T-helper 2 cell treated with Interferon-gamma antibody and Interleukin-4, amounts not matched to agents 5 μg/mL and 100 μg/mL, for 36 hours (primary cell): ENCODE measurements around the gene CNOT4.

Experiments used
- DNase-seq: peaks from one replicate; pipeline ENCODE4 v3.0.0; 2021; ENCODE audit warnings: low spot score
- H3K27ac Mint-ChIP-seq: one replicate; pipeline ENCODE4 v1.8.0; 2021; ENCODE audit warnings: mild to moderate bottlenecking, mixed read lengths
- H3K27me3 Mint-ChIP-seq: one replicate; pipeline ENCODE4 v1.8.0; 2021; ENCODE audit warnings: low read depth, mixed read lengths
- H3K36me3 Mint-ChIP-seq: one replicate; pipeline ENCODE4 v1.8.0; 2021; ENCODE audit warnings: low read depth, mixed read lengths
- H3K4me1 Mint-ChIP-seq: one replicate; pipeline ENCODE4 v1.8.0; 2021; ENCODE audit warnings: low read depth, mixed read lengths
- H3K4me3 Mint-ChIP-seq: one replicate; pipeline ENCODE4 v1.8.0; 2022; ENCODE audit warnings: mild to moderate bottlenecking, moderate library complexity, mixed read lengths
- H3K9me3 Mint-ChIP-seq: one replicate; pipeline ENCODE4 v1.8.0; 2021; ENCODE audit warnings: mixed read lengths

Gene CNOT4

DNA sequence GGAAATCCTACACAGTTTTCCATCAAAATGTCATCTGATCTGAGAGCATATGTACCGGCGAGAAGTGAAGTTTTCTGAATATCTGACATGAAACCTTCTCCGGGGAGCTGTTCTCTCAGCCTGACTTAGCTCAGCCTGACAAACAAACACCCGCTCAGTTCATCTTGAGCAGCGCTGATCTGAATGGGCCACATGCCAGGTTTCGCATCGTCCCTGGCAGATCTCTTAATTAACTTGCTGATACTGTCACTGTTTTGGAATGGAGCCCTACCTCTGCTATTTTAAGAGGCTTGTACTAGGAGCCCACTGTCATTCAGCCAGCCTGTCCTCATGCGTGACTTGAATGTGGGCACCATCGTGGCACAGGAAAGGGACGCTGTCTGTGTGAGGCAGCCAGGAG is 167.0 kb downstream of the CNOT4 start:
- no peaks in the 10 kb centered on the region for H3K4me1 Mint-ChIP-seq
- no peak for DNase-seq
- no peaks in the 10 kb centered on the region for H3K9me3 Mint-ChIP-seq
- no peak overlapping the region for H3K27ac Mint-ChIP-seq
- H3K36me3 Mint-ChIP-seq, result no peaks in the 10 kb centered on the region
- H3K27me3 Mint-ChIP-seq, result no peaks in the 10 kb centered on the region
- no peak overlapping the region for H3K4me3 Mint-ChIP-seq

DNA sequence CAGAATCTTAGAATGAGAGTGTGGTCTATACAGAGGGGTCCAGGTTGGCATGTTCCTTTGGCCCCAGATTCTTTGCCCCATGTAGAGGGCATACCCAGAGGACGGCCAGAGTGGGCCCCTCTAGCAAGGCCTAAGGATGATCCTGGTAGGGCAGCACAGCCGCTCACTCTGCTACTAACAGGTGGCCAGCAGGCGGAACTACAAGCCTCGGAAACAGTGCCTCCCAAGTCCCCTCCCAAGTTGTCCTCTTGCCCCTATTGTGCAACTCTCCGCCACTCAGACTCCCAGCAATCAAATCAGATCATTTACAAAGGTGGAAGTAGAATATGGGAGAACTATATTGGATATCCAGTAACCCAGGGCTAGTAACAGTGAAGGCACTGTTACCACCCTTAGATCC is 168.9 kb downstream of the CNOT4 start:
- Mint-ChIP-seq H3K4me1 (no peaks in the 10 kb centered on the region), H3K4me3 (no peak overlapping the region), H3K9me3 (no peaks in the 10 kb centered on the region), H3K27me3 (no peaks in the 10 kb centered on the region), H3K27ac (no peak overlapping the region), H3K36me3 (no peaks in the 10 kb centered on the region)
- DNase-seq, result no peak

DNA sequence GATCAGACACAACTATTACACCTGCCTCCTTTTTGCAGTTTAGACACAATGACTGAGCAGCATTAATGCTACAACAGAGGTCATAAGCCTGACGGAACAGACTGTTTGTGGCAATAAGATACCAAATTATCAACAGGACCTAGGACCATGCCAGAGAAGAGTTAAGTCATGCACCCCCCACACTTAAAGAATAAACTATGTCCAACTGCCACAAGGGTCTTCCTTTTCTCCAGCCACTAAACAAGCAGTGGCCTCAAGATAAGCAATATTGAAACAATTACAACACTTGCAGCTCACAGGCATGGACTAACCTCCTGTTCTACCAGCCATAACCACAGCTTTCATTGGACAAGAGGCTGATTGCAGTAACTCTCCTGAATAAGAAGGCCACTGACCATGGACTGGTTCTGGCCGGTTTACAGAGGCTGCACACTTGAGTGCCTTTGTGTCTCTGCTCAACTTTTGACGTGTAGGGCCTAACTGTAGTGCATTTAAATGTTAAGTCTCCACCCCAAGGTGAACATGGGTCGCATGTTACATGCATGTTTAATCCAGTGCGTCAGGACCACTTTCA is 171.8 kb downstream of the CNOT4 start:
- Mint-ChIP-seq H3K27me3 (no peaks in the 10 kb centered on the region), H3K36me3 (no peaks in the 10 kb centered on the region), H3K27ac (no peak overlapping the region), H3K4me1 (no peaks in the 10 kb centered on the region), H3K9me3 (no peaks in the 10 kb centered on the region), H3K4me3 (no peak overlapping the region)
- DNase-seq, result no peak

DNA sequence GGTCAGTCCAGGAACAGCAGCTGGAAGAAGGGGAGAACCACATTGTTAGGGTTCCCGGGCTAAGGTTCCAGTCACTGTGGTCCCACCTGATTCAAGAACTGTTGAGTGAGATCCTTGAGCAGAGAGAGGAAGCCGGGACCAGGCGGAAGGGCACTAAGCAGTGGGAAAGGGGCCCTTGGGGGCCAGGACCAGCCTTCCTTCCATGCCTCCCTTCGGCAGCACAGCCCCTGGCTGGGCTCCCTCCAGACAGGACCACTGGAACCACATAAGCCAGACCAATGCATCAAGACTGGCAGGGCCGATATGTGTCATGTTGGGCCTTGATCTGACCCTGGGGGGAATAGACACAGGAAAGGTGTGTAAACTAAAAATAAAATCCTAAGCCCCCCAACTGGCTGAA is 172.4 kb downstream of the CNOT4 start:
- H3K36me3 Mint-ChIP-seq, result no peaks in the 10 kb centered on the region
- no peaks in the 10 kb centered on the region for H3K4me1 Mint-ChIP-seq
- H3K9me3 Mint-ChIP-seq, result no peaks in the 10 kb centered on the region
- H3K27ac Mint-ChIP-seq, result no peak overlapping the region
- H3K4me3 Mint-ChIP-seq, result no peak overlapping the region
- H3K27me3 Mint-ChIP-seq, result no peaks in the 10 kb centered on the region
- DNase-seq, result no peak

DNA sequence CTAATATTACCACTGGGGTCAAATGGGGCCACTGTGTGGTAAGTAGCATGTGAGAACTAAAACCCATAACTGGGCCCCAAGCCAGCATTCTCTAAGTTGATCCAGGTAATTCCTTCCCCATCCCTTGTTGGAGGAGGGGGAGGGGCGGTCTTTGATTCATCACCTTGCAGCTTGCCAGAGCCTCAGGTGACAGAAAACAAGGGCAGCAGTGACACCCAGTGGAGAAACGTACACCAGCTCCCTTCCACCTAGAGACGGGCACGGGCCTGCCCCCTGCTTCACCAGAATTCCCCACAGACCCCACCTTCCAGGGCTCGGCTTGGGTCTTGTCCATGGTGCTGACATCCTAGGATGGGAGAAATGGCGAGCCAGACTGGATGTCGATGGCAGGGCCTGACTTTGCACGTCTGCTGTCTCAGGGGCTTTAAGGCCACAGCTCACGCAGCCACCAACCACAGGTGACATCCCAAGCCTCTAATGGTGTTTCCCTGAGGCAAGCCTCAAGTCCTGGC is 174.2 kb downstream of the CNOT4 start:
- DNase-seq, result no peak
- no peak overlapping the region for H3K4me3 Mint-ChIP-seq
- no peaks in the 10 kb centered on the region for H3K36me3 Mint-ChIP-seq
- H3K9me3 Mint-ChIP-seq, result peaks cover 9% of the 10 kb centered on the region
- no peak overlapping the region for H3K27ac Mint-ChIP-seq
- H3K4me1 Mint-ChIP-seq, result peaks cover 2% of the 10 kb centered on the region
- H3K27me3 Mint-ChIP-seq, result no peaks in the 10 kb centered on the region

DNA sequence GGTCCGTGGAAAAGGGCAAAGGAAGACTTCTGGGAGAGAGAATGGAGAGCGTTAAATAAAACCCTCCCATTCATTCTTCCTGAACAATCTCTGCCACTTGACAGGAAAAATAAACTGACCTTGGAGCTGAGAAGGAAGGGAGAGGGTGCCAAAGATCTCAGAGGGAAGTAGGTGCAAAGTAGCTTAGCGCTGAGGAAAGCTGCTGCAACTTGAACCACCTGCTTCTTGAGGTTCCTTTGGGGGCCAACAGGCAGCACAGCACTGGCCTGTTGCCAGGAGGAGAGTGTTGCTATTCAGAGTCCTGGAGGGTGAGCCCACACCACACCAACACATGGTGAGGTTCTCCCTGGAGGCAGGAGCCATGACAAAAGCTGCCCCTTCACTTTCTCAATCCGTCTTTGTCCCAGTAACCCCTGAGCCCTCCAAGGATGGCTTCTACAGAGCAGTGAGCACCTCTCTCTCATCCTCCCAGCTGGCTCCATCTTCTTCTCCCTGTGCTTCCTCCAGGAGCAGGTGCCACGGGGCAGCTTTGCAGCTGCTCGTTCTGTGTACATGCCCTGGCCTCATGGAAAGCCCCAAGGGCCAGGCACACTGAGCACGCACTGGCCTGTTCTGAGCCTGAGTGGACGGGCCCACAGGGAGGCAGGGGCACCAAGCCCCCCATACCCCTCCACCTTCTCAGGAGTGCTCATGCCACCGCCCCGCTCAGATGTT is 174.9 kb downstream of the CNOT4 start:
- Mint-ChIP-seq H3K4me1 (peaks cover 2% of the 10 kb centered on the region), H3K27ac (no peak overlapping the region), H3K9me3 (peaks cover 9% of the 10 kb centered on the region)

DNA sequence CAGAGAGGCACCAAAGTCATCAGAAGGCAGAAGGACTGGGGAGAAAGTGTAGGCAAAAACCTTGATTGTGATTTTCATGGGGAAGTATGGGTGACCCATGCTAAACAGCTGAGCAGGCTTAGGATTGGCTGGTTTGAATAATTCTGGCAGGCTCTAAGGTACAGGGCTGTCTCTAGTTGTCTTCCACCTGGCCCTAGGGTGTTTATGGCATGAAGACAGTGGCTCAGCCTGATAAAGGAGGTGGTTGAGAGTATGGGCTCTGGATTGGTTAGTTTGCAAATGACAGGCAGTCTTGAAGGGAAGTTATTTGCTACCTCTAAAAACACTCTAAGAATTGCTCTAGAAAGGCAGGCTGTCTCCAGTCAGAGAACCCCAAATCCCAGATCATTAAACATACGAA is 176.0 kb downstream of the CNOT4 start:
- Mint-ChIP-seq H3K27me3 (no peaks in the 10 kb centered on the region), H3K4me1 (peaks cover 2% of the 10 kb centered on the region), H3K27ac (no peak overlapping the region), H3K4me3 (no peak overlapping the region), H3K9me3 (peaks cover 9% of the 10 kb centered on the region), H3K36me3 (no peaks in the 10 kb centered on the region)
- DNase-seq, result no peak

More for the DNA sequence above, 174.9 kb downstream of the CNOT4 start:
- Mint-ChIP-seq H3K27me3 (no peaks in the 10 kb centered on the region), H3K36me3 (no peaks in the 10 kb centered on the region), H3K4me3 (no peak overlapping the region)
- DNase-seq, result no peak

DNA sequence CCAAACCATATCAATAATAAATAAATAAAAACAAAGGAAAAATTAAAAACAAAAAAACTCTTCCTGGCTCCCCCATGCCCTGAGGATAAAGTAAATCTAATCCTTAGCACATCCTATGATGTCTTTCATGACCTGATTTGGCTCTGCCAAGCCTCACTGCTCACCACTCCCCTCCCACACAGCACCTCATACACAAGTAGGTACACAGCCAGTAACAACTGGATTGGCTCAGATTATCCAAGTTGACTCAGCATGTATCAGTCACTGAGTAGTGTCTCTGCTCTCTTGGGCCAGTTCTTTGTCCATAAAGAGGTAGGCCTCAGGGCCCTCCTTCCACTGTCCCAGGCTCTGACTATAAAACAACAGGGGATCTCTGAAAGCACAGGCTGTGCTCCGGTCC is 176.7 kb downstream of the CNOT4 start:
- Mint-ChIP-seq H3K4me1 (peaks cover 2% of the 10 kb centered on the region), H3K27me3 (no peaks in the 10 kb centered on the region), H3K9me3 (peaks cover 9% of the 10 kb centered on the region), H3K36me3 (no peaks in the 10 kb centered on the region), H3K27ac (no peak overlapping the region), H3K4me3 (no peak overlapping the region)
- DNase-seq, result no peak

DNA sequence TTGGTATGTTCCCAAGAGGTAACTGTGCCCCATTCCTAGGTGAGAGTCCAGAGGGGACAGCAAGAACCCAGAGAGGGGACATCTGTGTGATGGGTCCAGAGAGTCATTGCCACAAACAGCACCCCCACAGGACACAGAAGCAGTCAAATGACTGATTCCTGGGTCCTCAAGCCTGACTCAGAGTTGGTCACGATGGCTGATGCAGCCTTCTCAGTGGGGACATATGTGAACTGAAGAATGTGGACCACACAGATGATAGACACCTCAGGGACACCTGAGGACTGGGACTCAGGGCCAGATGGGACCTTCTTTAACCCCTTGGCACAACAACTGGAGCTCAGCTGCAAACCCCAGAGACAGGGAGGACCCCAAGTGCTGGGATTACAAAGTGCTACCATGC is 179.8 kb downstream of the CNOT4 start:
- DNase-seq, result no peak
- Mint-ChIP-seq H3K4me3 (no peak overlapping the region), H3K4me1 (peaks cover 2% of the 10 kb centered on the region), H3K27me3 (no peaks in the 10 kb centered on the region), H3K27ac (no peak overlapping the region), H3K36me3 (no peaks in the 10 kb centered on the region), H3K9me3 (peaks cover 9% of the 10 kb centered on the region)

DNA sequence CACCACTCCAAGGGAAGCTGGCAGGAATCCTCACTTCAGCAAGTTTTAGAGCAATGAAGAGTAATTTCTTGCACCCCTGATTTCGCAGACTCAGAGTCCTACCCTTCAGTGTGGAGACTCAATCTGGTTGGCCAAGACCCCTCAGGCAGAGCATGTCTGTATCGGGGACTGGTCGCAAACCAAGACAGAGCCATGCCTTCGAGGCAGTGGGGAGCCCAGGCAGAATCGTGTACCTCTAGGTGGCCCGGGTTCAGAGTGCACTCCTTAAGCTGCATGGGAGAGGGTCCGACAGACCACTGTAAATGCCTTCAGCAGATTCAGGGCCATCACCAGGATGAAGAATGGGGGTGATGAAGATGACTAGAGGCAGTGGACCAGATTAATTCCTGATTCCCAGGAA is 181.4 kb downstream of the CNOT4 start:
- H3K9me3 Mint-ChIP-seq, result peaks cover 22% of the 10 kb centered on the region
- no peak overlapping the region for H3K27ac Mint-ChIP-seq
- no peak for DNase-seq
- no peaks in the 10 kb centered on the region for H3K36me3 Mint-ChIP-seq
- no peak overlapping the region for H3K4me3 Mint-ChIP-seq
- H3K27me3 Mint-ChIP-seq, result no peaks in the 10 kb centered on the region
- peaks cover 2% of the 10 kb centered on the region for H3K4me1 Mint-ChIP-seq

DNA sequence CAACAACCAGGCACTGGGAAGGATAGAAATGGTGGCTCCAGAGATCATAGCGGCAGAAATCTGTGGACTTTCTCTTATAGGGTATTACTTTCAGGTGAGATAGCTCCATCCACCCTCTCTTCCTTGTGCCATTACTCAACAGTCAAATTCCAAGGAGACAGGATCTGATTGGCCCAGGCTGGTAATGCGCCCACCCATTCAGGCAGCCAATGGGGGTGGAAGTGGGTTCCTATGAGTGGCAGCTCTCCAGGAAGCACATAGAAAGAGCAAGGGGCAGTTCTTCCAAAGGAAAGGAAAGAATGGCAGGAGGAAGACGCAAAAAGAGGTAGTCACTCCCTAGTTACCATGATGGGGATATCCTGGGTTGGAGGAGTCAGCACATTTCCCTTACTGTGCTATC is 181.8 kb downstream of the CNOT4 start:
- no peak for DNase-seq
- no peak overlapping the region for H3K4me3 Mint-ChIP-seq
- no peak overlapping the region for H3K27ac Mint-ChIP-seq
- no peaks in the 10 kb centered on the region for H3K27me3 Mint-ChIP-seq
- no peaks in the 10 kb centered on the region for H3K36me3 Mint-ChIP-seq
- peaks cover 2% of the 10 kb centered on the region for H3K4me1 Mint-ChIP-seq
- peaks cover 23% of the 10 kb centered on the region for H3K9me3 Mint-ChIP-seq

DNA sequence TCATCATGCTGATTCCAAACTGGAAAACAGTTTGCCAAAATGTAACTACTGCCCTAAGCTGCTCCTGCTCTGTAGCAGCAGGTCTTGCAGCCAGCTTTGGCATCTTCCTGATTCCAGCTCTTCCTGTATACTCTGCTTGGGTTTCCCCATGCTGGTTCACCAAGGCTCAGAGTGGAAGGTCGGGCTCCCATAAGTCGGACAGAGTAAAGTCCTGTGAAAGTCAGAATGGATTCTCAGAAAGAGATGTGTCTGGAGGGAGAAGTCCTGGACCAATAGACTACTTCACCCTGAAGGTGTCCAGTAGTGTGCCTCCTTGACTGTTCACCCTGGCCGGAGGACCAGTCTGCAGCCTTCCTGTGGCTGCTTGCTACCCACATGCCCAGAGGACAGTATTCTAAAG is 182.4 kb downstream of the CNOT4 start:
- Mint-ChIP-seq H3K4me3 (no peak overlapping the region), H3K27ac (no peak overlapping the region), H3K9me3 (peaks cover 23% of the 10 kb centered on the region), H3K27me3 (no peaks in the 10 kb centered on the region), H3K36me3 (no peaks in the 10 kb centered on the region), H3K4me1 (peaks cover 2% of the 10 kb centered on the region)
- DNase-seq, result no peak

DNA sequence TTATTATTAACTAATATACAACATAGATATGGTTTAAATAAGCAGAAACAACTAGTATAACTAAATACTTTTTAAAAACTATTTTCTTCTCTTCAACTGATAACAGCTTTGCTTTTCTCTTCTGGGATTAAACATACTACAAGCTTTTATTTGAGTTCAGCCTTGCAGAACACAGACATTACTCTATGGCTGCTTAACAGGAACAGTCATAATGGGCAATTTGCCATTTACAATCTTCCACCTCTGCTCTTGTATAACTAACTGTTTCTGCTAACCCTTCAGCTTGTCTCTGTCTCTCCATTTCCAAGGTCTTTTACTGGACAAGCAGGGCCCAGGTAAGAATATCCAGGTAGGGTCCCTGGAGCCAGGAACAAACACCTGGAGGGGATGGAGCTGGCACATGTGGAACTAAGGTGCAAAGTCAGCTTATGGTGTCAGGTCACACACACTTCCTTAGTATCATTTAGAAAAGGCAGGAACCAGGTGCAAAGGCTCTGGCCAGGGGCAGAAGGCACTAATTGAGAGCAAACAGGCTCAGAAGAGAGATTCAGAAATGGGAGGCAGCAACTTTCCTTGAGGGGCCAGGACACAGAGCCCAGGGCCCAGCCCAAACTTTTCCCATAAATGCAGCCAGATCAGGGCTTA is 183.1 kb downstream of the CNOT4 start:
- H3K27ac Mint-ChIP-seq, result no peak overlapping the region
- no peak for DNase-seq
- no peaks in the 10 kb centered on the region for H3K27me3 Mint-ChIP-seq
- H3K4me3 Mint-ChIP-seq, result no peak overlapping the region
- no peaks in the 10 kb centered on the region for H3K36me3 Mint-ChIP-seq
- peaks cover 2% of the 10 kb centered on the region for H3K4me1 Mint-ChIP-seq
- H3K9me3 Mint-ChIP-seq, result peaks cover 23% of the 10 kb centered on the region

DNA sequence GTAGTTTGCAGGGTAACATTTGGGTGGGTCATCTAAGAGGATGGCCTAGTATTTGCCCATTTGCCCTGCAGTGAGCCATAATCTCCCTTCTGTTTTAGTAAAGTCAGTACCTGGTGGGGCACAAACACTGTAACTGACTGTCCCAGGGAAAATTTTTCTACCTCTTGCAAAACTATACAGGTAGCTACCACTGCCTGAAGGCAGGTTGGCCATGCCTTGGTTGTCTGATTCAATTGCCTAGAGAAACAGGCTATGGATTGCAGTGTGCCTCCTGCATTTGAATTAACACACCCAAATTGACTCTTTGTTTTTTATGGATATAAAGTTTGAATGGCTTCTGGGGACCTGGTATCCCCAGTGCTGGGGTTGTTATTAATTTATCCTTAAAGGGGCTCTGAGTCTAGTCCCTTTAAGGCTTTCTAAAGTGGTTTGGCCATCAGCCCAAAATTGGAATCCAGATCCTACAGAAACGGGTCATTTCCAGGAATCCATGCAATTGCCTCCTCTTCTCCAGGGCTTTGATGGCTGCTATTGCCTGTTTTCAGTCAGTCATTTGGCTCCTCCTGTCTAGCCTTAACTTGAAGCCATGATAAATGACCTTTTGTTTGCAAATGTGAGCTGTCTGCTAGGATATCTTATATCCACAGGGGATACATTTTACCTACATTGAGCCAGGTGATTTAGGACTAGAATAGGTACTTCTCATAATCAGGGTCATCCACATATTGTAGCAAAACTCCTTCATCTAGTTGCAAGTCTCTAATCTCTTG is 187.1 kb downstream of the CNOT4 start:
- Mint-ChIP-seq H3K4me3 (no peak overlapping the region), H3K27ac (no peak overlapping the region), H3K36me3 (no peaks in the 10 kb centered on the region), H3K27me3 (no peaks in the 10 kb centered on the region), H3K4me1 (no peaks in the 10 kb centered on the region), H3K9me3 (peaks cover 14% of the 10 kb centered on the region)
- no peak for DNase-seq
